ENCODE results near the gene ATXN7.

The ATXN7 gene

GRCh38 chr3:63867225-63867624, 3.6 kb downstream of the ATXN7 start:
- no peak for DNase-seq

GRCh38 chr3:63869940-63870614, 6.4 kb downstream of the ATXN7 start:
- DNase-seq: no peak

DNA sequence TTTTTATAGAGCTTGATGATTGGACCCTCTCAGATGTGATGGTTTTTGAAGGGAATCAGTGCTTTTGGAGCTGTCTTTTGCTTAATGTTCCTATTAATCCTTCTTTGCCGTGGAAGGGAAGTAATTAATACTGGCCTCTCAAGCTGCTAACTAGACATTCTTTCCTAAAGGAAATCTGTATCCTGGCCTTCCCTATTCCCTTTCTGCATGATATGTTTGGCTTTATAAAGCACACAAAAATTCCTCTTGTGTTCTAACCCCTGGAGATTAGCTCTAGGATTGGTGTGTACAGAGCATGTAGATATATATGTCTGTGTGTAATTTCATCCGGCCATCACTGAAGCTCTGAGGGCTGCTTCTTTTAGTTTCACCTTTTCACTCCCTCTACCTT, 6.9 kb downstream of the ATXN7 start:
- no peak for DNase-seq

DNA sequence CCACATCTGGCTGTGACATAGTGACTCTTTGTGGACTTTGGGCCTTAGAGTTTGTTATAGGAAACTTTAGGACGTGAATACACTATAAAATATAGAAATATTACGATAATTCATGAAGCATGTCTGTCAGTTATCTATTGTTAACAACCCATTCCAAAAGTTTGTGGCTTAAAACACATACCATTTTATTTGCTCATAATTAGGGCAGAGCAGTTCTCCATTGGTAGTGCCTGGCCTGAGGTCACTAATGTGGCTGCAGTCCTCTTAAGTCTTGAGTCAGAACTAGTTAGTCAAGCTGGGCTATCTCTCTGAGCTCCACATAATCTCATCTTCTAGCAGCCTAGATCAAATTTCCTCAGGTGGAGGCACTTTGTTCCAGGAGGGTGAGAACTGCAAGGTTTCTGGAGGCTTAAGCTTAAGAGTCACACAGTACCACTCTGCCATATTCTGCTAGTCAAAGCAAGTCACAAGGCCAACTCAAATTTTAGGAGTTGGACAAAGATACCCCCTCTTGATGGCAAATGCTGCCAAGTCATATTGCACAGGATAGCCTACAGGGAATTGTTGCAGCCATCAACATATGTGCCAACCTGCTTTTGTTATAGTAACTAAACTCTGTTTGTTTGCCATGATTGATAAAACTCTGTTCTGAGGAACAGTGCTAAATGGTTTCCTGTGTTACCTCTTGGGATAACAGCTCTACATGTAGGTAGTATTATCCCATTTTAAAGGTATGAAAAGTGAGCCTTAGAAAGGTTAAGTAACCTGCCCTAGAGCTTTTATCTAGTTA, 8.7 kb downstream of the ATXN7 start:
- DNase-seq: no peak

GRCh38 chr3:63874769-63875168, 11.1 kb downstream of the ATXN7 start:
- DNase-seq: no peak

- no peak for DNase-seq
Measured at GRCh38 chr3:63875510-63875909, 11.8 kb downstream of the ATXN7 start.

- no peak for DNase-seq
Measured at GRCh38 chr3:63876260-63876659, 12.6 kb downstream of the ATXN7 start.

DNA sequence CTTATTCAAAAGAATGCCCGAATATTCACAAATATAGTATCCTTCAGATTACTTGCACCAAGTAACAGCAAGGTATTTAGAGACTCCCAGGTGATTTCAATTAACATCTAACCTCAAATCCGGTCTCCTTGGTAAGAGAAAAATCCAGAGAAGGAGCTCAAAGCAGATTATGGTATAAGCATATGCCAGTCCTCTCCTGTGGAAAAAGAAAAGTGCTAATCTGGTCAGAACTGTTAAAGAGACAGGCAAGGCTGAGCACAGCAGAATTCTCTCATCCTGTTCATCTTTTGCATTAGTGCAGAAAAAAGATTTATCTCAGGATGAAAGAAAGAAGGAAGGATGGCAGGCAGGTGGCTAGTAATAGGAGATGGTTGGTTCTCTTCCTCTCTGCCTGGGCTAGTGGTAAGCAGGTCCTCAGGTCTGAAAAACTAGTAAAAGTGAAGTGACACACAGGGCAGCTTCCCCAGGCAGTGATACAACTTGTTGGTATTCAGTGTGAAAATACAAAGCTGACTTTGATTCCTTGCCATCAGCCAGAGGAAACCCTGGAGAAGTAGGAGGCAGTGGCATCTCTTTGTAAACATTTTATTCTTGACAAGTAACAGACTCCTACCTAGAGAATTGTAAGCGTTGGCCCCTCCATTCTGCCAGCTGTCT, 14.2 kb downstream of the ATXN7 start:
- no peak for DNase-seq

GRCh38 chr3:63878394-63879060, 14.9 kb downstream of the ATXN7 start:
- DNase-seq: no peak

GRCh38 chr3:63880653-63881052, 17.0 kb downstream of the ATXN7 start:
- no peak for DNase-seq

- no peak for DNase-seq
Measured at GRCh38 chr3:63886858-63887257, 23.2 kb downstream of the ATXN7 start.

- no peak for DNase-seq
Measured at GRCh38 chr3:63891518-63891917, 27.9 kb downstream of the ATXN7 start.

DNA sequence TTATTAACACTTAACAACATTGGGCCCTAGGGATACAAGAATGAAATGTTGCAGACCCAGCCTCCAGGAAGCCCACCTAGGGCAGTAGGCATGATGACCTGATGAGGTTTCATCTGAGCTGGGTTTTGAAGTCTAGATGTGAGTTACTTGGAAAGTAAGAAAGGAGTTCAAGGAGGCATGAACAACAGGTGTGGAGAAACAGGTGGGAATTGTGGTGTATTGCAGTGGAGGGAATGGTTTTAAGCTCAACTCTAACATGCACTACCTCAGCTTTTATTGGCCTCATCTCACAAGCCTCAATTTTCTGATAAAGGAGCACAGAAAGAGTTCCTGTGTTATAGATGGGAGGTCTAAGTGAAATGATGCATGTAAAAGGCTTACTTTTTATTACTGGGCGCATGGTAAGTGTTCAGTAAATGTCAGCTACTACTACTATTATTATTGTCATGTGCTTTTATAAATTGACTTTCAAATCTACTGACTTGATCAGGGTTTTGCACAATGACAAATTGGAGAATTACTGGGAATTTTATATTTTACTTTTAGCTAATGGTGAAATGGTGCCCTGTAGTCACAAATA, 29.2 kb downstream of the ATXN7 start:
- DNase-seq: no peak

DNA sequence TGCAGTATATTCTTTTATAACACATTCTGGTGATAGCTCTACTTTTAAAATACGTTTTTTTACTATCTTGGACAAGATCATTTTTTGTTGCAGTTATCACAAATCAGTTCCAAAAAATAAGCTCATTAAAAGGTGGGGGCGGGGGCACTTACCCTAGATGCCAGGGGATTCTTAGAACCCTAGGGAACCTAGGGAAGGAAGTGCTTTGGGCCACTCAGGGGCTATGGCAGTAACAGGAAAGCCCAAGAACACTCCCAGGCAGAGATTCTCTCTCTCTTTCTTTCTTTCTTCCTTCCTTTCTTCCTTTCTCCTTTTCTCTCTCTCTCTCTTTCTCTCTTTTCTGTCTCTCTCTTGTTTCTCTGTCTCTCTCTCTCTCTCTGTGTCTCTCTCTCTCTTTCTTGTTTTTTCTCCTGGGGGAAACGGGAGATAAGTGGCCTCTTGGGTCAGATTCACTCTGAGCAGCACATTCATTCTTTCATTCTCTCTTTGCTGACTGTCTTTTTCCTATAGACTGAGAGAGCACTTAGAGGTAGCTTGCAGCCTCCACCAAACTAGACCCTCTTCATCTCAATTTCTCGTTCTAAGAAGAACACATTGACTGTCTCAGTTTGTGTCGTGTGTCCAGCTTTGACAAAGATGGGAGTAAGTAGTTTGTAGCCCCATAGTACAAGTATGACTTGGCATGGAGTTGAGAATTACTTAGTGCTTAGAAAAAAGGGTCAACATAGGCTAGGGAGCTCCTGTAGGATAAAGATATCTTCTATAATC, 31.9 kb downstream of the ATXN7 start:
- no peak for DNase-seq

DNA sequence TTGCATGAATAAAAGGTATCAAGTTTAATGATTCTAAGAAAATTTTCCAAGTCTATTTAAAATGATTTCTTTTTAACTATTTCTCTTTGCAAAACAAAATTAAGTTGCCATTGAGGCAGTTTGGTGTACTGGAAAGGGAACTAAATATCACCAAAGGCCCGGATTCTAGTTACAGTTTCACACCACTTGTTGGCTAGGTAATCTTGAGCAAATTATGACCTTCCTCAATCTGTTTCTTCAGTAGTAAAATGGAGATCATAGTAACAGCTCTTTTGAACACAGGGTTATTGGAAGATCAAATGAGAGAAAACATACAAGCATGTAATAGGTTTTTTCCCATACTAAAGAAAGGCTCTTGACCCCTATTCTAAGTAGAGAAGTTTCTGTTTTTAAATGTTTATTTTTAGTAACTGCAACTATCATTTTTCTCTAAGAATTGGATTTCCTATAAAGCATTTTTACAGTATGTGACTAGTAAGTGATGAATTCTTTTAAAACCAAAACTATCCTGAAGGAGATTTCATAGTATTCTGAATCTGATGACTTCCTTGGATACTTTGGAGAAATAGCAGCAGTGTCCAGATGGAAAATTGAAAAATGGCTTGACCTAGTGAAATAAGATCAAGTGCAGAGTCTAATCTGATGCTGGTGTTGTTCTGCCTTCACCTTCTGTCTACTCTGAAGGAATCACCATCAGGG, 32.8 kb downstream of the ATXN7 start:
- DNase-seq: no peak

DNA sequence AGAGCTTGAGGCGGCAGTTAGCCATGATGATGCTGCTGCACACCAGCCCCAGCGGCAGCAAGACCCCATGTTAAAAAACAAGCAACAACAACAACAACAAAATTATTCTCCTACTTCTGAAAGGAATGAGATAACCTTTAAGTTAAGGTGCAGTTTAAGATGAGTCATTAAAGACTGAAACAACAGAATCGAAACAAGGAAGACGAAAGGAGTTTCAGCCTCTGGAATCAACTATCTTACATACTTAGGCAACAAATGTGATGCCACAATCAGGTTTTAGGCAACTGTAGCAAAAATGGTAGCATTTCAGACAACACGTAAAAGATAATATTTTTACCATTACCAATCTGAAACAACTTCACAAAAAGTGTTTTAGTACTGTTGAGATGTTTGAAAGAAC, 36.3 kb downstream of the ATXN7 start:
- no peak for DNase-seq

DNA sequence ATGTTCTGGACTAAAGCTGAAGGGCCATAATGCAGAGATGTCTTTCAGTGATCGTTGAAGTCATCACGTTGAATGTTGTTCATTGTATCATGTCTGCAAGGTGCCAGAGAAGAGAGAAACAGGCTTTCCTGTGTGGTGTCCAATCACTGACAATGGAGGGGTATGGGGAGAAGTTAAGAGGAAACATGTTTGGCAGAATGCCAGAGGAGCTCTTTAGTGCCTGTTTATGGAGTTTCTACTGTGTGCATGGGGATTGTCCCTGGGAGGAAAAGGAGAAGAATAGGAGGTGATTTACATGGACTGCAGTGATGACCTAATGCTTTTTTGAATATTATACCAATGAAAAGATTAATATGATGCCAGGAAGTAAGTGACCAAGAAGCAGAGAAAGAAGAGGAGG, 36.8 kb downstream of the ATXN7 start:
- peak; percentile 26 for DNase-seq

GRCh38 chr3:63905731-63906620, 42.3 kb downstream of the ATXN7 start:
- no peak for DNase-seq

DNA sequence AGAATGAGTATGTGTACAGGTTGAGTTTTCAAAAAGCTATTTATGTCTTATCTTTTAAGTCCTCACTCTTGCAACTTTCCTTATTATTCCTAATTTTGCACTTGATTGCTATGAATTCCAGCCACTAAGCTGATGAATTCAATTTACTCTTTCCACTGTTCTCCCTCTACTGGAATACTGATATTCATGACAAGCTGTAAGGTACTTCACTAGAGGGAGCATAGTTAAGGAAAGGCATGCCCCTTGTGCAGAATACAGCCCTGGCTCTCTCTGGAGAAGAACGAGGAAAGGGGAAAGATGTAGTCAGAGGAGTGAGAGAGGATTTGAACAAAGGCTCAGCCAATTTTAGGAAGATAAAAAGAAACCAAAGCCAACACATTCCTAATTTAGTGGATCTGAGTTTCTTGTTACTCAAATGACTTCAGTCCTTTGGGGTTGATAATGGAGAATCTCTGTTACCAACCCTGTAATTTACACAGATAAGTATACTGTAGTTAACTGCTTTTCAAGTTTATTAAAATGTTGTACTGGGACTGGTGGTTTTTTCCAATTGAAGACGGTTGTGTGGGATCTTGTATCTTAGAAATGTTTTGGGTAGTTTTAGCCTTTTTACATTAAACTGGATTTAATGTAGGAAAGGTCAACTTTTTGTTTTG, 44.5 kb downstream of the ATXN7 start:
- no peak for DNase-seq

DNA sequence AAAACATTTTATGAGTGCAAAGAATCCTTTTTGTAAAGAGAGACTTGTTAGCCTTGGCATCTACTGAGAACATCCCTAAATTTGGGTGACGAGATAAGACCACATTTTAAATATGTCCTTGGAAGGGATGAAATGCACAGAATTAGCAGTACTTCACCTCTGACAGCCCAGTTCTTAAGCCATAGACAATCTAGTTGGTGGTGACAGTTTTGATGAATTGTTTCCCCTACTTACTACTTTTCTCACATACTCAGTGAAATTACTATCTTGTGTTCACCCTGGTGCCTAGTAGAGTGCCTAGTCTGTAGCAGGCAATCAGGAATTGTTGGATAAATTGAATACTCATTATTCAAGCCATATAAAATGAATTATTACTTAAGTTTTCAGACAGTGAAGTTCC, 45.1 kb downstream of the ATXN7 start:
- DNase-seq: no peak
